Activated naive CD4-positive, alpha-beta T cell treated with anti-CD3 and anti-CD28 coated beads, Interleukin-2, amount 50 U/mL, for 16 hours (primary cell): ENCODE data around the gene PIP4K2C.
"Not testable (repeated sequence)": the region's sequence is repeated elsewhere in the genome, so short reads cannot be mapped to it uniquely, and the experiment has no call there.

Experiments used
- DNase-seq: peaks from one replicate; pipeline ENCODE4 v3.0.0-alpha.2; 2020

PIP4K2C gene

DNA sequence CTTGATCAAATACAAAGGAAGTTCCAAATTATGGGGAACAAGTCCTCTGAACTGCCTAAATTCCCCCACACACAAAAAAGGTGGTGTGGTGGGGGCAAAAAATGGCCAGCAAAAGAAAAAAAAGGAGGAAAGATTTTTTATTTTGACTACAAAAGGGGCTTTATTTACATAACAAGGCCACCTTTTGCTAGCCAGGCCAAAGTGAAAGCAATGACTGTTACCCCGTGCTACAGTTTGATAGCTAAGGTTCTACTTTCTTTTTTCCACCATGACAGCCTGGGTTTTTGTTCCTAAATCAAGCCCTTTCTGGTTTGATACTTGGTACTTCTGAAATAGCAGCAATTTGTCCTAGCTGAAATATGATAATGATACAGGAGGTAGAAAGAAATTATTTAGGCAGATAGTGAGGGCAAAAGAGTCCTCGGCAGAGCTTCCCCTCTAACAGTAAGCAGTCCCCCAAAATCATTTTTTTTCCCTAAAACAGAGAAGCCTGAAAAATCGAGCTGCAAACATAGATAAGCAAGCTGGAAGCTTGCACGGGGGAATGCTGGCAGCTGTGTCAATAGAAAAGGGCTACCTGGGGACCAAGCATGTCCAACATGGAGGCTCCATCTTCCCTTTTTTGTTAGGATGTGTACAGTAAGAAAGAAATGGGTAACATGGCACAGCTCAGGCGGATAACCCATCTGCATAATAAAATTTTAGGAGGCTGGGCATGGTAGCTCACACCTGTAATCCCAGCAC, 50.9 kb downstream of the PIP4K2C start:
- DNase-seq, result no peak

GRCh38 chr12:57645990-57646658, 55.1 kb downstream of the PIP4K2C start:
- DNase-seq, result not testable (repeated sequence)

GRCh38 chr12:57646659-57647049, 55.7 kb downstream of the PIP4K2C start:
- not testable (repeated sequence) for DNase-seq
